ENCODE measurements around the gene ASB3.
"Not testable (repeated sequence)": the region's sequence is repeated elsewhere in the genome, so short reads cannot be mapped to it uniquely, and the experiment has no call there.

Gene ASB3

GRCh38 chr2:53785366-53785765 lies 1.4 kb downstream of the ASB3 start:
- no peak for DNase-seq (ENCODE audit: low read depth)

- DNase-seq (ENCODE audit: low read depth), result no peak
Observed at GRCh38 chr2:53784436-53784835, 2.3 kb downstream of the ASB3 start.

GRCh38 chr2:53782676-53783075 lies 4.1 kb downstream of the ASB3 start:
- no peak for DNase-seq (ENCODE audit: low read depth)

GRCh38 chr2:53780056-53780455 lies 6.7 kb downstream of the ASB3 start:
- no peak for DNase-seq (ENCODE audit: low read depth)

GRCh38 chr2:53778536-53779162 lies 8.1 kb downstream of the ASB3 start:
- no peak for DNase-seq (ENCODE audit: low read depth)

- DNase-seq (ENCODE audit: low read depth), result no peak
Observed at GRCh38 chr2:53777134-53777533, 9.6 kb downstream of the ASB3 start.

GRCh38 chr2:53770264-53770663 lies 16.5 kb downstream of the ASB3 start:
- no peak for DNase-seq (ENCODE audit: low read depth)

GRCh38 chr2:53769318-53769945 lies 17.3 kb downstream of the ASB3 start:
- no peak for DNase-seq (ENCODE audit: low read depth)

- DNase-seq (ENCODE audit: low read depth), result no peak
Observed at GRCh38 chr2:53768242-53768542, 18.6 kb downstream of the ASB3 start.

- DNase-seq (ENCODE audit: low read depth), result peak; percentile 70
Observed at GRCh38 chr2:53767405-53768241, 19.1 kb downstream of the ASB3 start, which contains the start of gene CHAC2. TSS of gene CHAC2 (plus strand) at chr2:53767804. CDS start at chr2:53767887, 83 bp downstream.

GRCh38 chr2:53765767-53766166 lies 21.0 kb downstream of the ASB3 start:
- DNase-seq (ENCODE audit: low read depth), result no peak

- not testable (repeated sequence) for DNase-seq (ENCODE audit: low read depth)
Observed at GRCh38 chr2:53757206-53757605, 29.5 kb downstream of the ASB3 start.

- DNase-seq (ENCODE audit: low read depth), result no peak
Observed at GRCh38 chr2:53756644-53757043, 30.1 kb downstream of the ASB3 start.

- DNase-seq (ENCODE audit: low read depth), result no peak
Observed at GRCh38 chr2:53755121-53755520, 31.6 kb downstream of the ASB3 start.

- no peak for DNase-seq (ENCODE audit: low read depth)
Observed at GRCh38 chr2:53753041-53753440, 33.7 kb downstream of the ASB3 start.

GRCh38 chr2:53752385-53752784 lies 34.4 kb downstream of the ASB3 start:
- DNase-seq (ENCODE audit: low read depth), result no peak

- DNase-seq (ENCODE audit: low read depth), result no peak
Observed at GRCh38 chr2:53751728-53752127, 35.0 kb downstream of the ASB3 start.

GRCh38 chr2:53750041-53750768 lies 36.5 kb downstream of the ASB3 start:
- no peak for DNase-seq (ENCODE audit: low read depth)

- DNase-seq (ENCODE audit: low read depth), result no peak
Observed at GRCh38 chr2:53744395-53745065, 42.2 kb downstream of the ASB3 start.

- DNase-seq (ENCODE audit: low read depth), result no peak
Observed at GRCh38 chr2:53740170-53740569, 46.6 kb downstream of the ASB3 start.

GRCh38 chr2:53739032-53739431 lies 47.7 kb downstream of the ASB3 start:
- DNase-seq (ENCODE audit: low read depth), result no peak

GRCh38 chr2:53737091-53737490 lies 49.7 kb downstream of the ASB3 start:
- DNase-seq (ENCODE audit: low read depth), result no peak

All from HS-27A (cell line).